Fibroblast of skin of left quadriceps (primary cell): ENCODE results near the gene TTYH1.

ENCODE experiments used
- DNase-seq, 2 experiments: peaks; one replicate each; pipeline ENCODE4 v3.0.0-alpha.2; 2013; ENCODE audit warnings: low read depth in 2 of 2

Gene TTYH1

GRCh38 chr19:54392105-54392504, 23.2 kb upstream of the TTYH1 start:
- no peak for DNase-seq

GRCh38 chr19:54393381-54393780, 21.9 kb upstream of the TTYH1 start:
- no peak for DNase-seq

- DNase-seq, result no peak
Measured at GRCh38 chr19:54395685-54396084, 19.6 kb upstream of the TTYH1 start.

- no peak for DNase-seq
Measured at GRCh38 chr19:54399189-54399588, 16.1 kb upstream of the TTYH1 start.

- no peak for DNase-seq
Measured at GRCh38 chr19:54400913-54401312, 14.4 kb upstream of the TTYH1 start.

- DNase-seq, result no peak
Measured at GRCh38 chr19:54403054-54403453, 12.2 kb upstream of the TTYH1 start.

GRCh38 chr19:54405628-54406027, 9.6 kb upstream of the TTYH1 start:
- DNase-seq, result no peak

- DNase-seq, result no peak
Measured at GRCh38 chr19:54407780-54408179, 7.5 kb upstream of the TTYH1 start.

- no peak for DNase-seq
Measured at GRCh38 chr19:54408456-54409026, 6.7 kb upstream of the TTYH1 start.

GRCh38 chr19:54411033-54411432, 4.2 kb upstream of the TTYH1 start:
- DNase-seq, result no peak

GRCh38 chr19:54412877-54413276, 2.4 kb upstream of the TTYH1 start:
- DNase-seq, result no peak

- no peak for DNase-seq
Measured at GRCh38 chr19:54414156-54414555, 1.1 kb upstream of the TTYH1 start.

GRCh38 chr19:54415901-54416673, 823 bp downstream of the TTYH1 start:
- no peak for DNase-seq

- no peak for DNase-seq
Measured at GRCh38 chr19:54416695-54417491, 1.6 kb downstream of the TTYH1 start.

GRCh38 chr19:54418030-54418929, 3.0 kb downstream of the TTYH1 start:
- DNase-seq, result no peak

GRCh38 chr19:54418930-54419800, 3.9 kb downstream of the TTYH1 start:
- DNase-seq, result no peak

- no peak for DNase-seq
Measured at GRCh38 chr19:54420068-54420382, 4.8 kb downstream of the TTYH1 start.

GRCh38 chr19:54420383-54421168, 5.3 kb downstream of the TTYH1 start:
- no peak for DNase-seq

- DNase-seq, result no peak
Measured at GRCh38 chr19:54421169-54421516, 5.9 kb downstream of the TTYH1 start.

GRCh38 chr19:54421521-54421920, 6.3 kb downstream of the TTYH1 start:
- no peak for DNase-seq
